ENCODE results near the gene ABCB9. TPM values are rescaled to one million over a fixed set of nuclear protein-coding genes. Genes with fewer than 3 reads are reported as not detected.

The ABCB9 gene
- total RNA-seq, 1 donor from 2014 or later: 2.9 TPM

GRCh38 chr12:122932207-122932606, 34.1 kb downstream of the ABCB9 start:
- no peak for ATAC-seq
- peaks cover 4% of the 10 kb centered on the region for H3K36me3 ChIP-seq
- no peak overlapping the region for H3K4me3 ChIP-seq
- intact Hi-C loops (cut with DNase I): no loop called here
- no peak overlapping the region for H3K27ac ChIP-seq
- no peaks in the 10 kb centered on the region for H3K9me3 ChIP-seq
- no peak for TF ChIP-seq CTCF (IDR thresholded peaks at IDR 0.05)
- H3K27me3 ChIP-seq (ENCODE audit: low read depth): no peaks in the 10 kb centered on the region
- H3K4me1 ChIP-seq: no peaks in the 10 kb centered on the region
- no peak for DNase-seq

GRCh38 chr12:122929812-122930211, 36.5 kb downstream of the ABCB9 start:
- peak in 1 of 2 donors; percentile 38 for ATAC-seq
- no peak overlapping the region for H3K4me3 ChIP-seq
- no peaks in the 10 kb centered on the region for H3K27me3 ChIP-seq (ENCODE audit: low read depth)
- H3K9me3 ChIP-seq: no peaks in the 10 kb centered on the region
- H3K36me3 ChIP-seq: no peaks in the 10 kb centered on the region
- no peak for DNase-seq
- no peak for TF ChIP-seq CTCF (IDR thresholded peaks at IDR 0.05)
- no peak overlapping the region for H3K27ac ChIP-seq
- H3K4me1 ChIP-seq: no peaks in the 10 kb centered on the region
- intact Hi-C loops (cut with DNase I): no loop called here

- ATAC-seq: peak in 1 of 2 donors; percentile 21
- Histone ChIP-seq H3K27me3 (ENCODE audit: low read depth) (no peaks in the 10 kb centered on the region), H3K9me3 (no peaks in the 10 kb centered on the region), H3K27ac (no peak overlapping the region), H3K36me3 (no peaks in the 10 kb centered on the region), H3K4me1 (no peaks in the 10 kb centered on the region), H3K4me3 (no peak overlapping the region)
- no peak for DNase-seq
- intact Hi-C loops (cut with DNase I): no loop called here
- TF ChIP-seq CTCF (IDR thresholded peaks at IDR 0.05): no peak
Observed at GRCh38 chr12:122929148-122929538, 37.1 kb downstream of the ABCB9 start.

GRCh38 chr12:122928404-122929147, 37.7 kb downstream of the ABCB9 start:
- Histone ChIP-seq H3K9me3 (no peaks in the 10 kb centered on the region), H3K4me3 (no peak overlapping the region), H3K36me3 (no peaks in the 10 kb centered on the region), H3K27me3 (ENCODE audit: low read depth) (no peaks in the 10 kb centered on the region), H3K4me1 (no peaks in the 10 kb centered on the region), H3K27ac (no peak overlapping the region)
- DNase-seq (no peak), ATAC-seq (no peak)
- no peak for TF ChIP-seq CTCF (IDR thresholded peaks at IDR 0.05)
- intact Hi-C loops (cut with DNase I): no loop called here

GRCh38 chr12:122927756-122928403, 38.4 kb downstream of the ABCB9 start:
- H3K4me3 ChIP-seq: no peak overlapping the region
- H3K36me3 ChIP-seq: no peaks in the 10 kb centered on the region
- H3K4me1 ChIP-seq: no peaks in the 10 kb centered on the region
- intact Hi-C loops (cut with DNase I): no loop called here
- ATAC-seq: no peak
- no peaks in the 10 kb centered on the region for H3K9me3 ChIP-seq
- DNase-seq: no peak
- TF ChIP-seq CTCF (IDR thresholded peaks at IDR 0.05): no peak
- no peaks in the 10 kb centered on the region for H3K27me3 ChIP-seq (ENCODE audit: low read depth)
- no peak overlapping the region for H3K27ac ChIP-seq

Measured in lower lobe of right lung (tissue), 2 donors.